ENCODE measurements around the gene ORM1. TPM values are rescaled to one million over a fixed set of nuclear protein-coding genes. Genes with fewer than 3 reads are reported as not detected.

Gene ORM1
- total and polyA plus RNA-seq, 12 donors, result 2.9 to 26.0 (median 5.1) TPM; not detected in 1

DNA sequence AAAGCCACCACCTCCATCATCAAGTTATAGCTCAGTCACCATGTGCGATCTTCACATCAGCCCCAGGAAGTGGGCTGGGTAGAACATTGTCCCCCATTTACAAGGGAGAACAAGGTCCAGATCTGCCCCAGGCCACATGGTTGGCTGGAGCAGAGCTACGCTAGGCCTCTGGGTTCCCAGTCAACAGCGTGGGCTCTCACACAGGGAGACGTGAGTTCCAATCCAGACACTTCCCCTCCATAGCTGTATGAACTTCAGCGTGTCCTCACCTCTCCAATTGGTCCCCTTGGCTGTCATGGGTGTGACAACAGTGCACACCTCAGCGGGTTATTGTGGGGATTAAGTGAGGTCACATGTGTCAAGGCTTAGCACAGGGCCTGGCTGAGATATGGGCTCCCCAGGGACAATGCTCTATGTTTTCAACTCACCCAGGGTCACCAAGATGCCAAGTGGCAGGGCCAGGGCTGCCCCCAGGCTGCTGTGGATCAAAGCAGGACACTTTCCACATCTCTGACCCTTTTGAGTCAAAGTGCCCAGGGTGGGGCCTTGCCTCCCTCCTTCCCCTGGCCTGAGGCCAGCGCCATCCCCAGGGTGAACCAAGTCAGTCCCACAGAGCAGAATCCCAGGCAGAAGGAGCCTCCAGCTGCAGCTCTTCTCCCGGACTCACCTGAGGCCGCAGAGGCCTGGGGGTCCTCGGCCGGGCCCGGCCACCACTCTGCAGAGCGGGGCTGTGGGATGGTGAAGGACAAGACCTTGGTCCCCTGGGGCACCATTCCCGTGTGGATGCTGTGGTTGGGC is 45.1 kb downstream of the ORM1 start:
- H3K4me3 ChIP-seq, result no peak overlapping the region
- peak overlapping the region in 1 of 5 donors; percentile 57 for H3K27ac ChIP-seq
- intact Hi-C loops (cut with DNase I), result no loop called here
- H3K36me3 ChIP-seq (replicated peaks in 1 of 2), result peaks cover 0 to 39% of the 10 kb centered on the region in 2 donors
- WGBS, 4 donors, result 82 to 93% (median 86%) methylated on average over 6 to 14 of the region's 14 CpGs
- H3K4me1 ChIP-seq (replicated peaks in 1 of 2), result peaks cover 0 to 30% of the 10 kb centered on the region in 2 donors
- H3K9me3 ChIP-seq (replicated peaks in 1 of 3), result no peaks in the 10 kb centered on the region
- DNase-seq, result peak in 1 of 7 donors; percentile 5
- no peaks in the 10 kb centered on the region for H3K27me3 ChIP-seq
- TF ChIP-seq, protein P1, sequence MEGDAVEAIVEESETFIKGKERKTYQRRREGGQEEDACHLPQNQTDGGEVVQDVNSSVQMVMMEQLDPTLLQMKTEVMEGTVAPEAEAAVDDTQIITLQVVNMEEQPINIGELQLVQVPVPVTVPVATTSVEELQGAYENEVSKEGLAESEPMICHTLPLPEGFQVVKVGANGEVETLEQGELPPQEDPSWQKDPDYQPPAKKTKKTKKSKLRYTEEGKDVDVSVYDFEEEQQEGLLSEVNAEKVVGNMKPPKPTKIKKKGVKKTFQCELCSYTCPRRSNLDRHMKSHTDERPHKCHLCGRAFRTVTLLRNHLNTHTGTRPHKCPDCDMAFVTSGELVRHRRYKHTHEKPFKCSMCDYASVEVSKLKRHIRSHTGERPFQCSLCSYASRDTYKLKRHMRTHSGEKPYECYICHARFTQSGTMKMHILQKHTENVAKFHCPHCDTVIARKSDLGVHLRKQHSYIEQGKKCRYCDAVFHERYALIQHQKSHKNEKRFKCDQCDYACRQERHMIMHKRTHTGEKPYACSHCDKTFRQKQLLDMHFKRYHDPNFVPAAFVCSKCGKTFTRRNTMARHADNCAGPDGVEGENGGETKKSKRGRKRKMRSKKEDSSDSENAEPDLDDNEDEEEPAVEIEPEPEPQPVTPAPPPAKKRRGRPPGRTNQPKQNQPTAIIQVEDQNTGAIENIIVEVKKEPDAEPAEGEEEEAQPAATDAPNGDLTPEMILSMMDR (IDR thresholded peaks at IDR 0.05), result no peak
- no peak for TF ChIP-seq POLR2A (IDR thresholded peaks at IDR 0.05)

DNA sequence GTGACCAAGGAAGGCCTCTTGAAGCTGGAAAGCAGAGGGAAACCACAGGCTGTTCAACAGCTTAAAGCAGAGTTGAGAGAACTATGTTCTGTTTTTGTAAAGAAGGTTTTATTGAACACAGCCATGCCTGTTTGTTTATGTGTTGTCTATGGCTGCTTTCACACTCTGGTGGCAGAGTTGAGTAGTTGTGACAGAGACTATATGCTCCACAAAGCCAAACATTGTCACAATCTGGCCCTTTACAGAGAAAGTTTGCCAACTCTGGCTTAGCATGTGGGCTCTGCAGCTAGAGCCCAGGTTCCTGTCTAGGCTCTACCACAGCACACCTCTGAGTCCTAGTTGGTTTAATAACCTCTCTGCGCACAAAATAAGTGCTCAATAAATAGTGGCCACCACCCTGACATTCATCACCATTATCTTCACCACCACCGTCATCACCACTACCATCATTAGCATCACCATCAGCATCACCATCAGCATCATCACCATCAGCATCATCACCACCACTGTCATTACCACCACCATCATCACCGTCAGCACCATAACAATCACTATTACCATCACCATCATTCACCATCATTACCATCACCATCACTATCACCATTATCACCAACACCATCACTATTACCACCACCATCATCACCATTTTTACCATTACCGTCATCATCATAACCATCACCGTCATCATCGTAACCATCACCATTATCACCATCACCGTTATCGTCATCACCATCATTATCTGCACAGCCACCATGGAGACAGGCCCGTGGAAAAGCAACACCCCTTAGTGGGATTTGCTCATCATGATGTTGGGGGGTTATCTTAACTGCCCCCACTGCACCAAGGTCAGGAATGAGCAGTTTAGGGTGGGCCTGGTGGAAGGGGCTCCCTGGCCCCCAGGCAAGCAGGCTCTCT is 46.6 kb downstream of the ORM1 start:
- H3K36me3 ChIP-seq (replicated peaks in 1 of 2), result peaks cover 0 to 35% of the 10 kb centered on the region in 2 donors
- intact Hi-C loops (cut with DNase I), result no loop called here
- H3K4me1 ChIP-seq (replicated peaks in 1 of 2), result peaks cover 0 to 21% of the 10 kb centered on the region in 2 donors
- TF ChIP-seq POLR2A (IDR thresholded peaks at IDR 0.05), result no peak
- TF ChIP-seq, protein P1 (IDR thresholded peaks at IDR 0.05), result no peak
- peak overlapping the region in 1 of 5 donors; percentile 13 for H3K27ac ChIP-seq
- H3K9me3 ChIP-seq (replicated peaks in 1 of 3), result no peaks in the 10 kb centered on the region
- peak in 1 of 7 donors; percentile 2 for DNase-seq
- WGBS, 4 donors, result 95 to 97% (median 96%) methylated on average over 9 of the region's 9 CpGs
- H3K4me3 ChIP-seq, result no peak overlapping the region
- H3K27me3 ChIP-seq, result no peaks in the 10 kb centered on the region

DNA sequence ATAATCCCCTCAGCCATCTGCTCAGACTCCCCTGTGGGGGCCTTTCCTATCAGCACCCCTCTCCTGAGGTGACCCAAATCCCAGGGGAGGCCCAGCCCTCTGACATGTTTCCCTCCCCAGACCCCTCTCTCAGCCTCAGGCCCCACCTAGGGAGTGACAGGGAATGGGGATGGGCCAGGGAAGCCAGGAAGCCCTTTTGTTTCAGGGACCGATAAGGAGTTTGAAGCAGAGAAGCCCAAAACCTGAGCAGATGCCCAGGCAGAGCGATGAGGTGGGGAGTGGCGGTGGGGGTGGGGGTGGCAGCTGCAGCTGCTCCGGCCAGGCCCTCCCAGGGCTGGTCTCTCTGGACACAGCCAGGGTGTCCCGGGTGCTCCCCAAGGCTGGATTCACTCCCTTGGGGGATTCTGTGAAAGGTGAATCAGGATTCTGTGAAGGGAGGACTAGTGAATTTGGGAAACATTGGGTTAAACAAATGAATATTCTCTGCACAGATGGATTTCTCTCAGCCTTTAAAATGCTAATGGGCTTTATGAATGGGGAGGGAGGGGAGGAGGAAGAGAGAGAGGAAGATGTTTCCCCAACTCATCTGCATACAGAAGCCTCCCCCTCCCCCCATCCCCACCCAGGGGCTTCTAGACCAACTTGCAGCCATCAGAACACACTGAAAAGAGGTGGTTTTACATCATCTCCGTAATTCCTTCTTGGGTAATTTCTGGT is 47.5 kb downstream of the ORM1 start:
- peak in 1 of 7 donors; percentile 4 for DNase-seq
- no peaks in the 10 kb centered on the region for H3K9me3 ChIP-seq (replicated peaks in 1 of 3)
- 75 to 81% (median 77%) methylated on average over 5 to 6 of the region's 6 CpGs for WGBS, 4 donors
- H3K36me3 ChIP-seq (replicated peaks in 1 of 2), result peaks cover 0 to 27% of the 10 kb centered on the region in 2 donors
- H3K27me3 ChIP-seq, result no peaks in the 10 kb centered on the region
- intact Hi-C loops (cut with DNase I), result no loop called here
- TF ChIP-seq, protein P1 (IDR thresholded peaks at IDR 0.05), result no peak
- no peak for TF ChIP-seq POLR2A (IDR thresholded peaks at IDR 0.05)
- no peak overlapping the region for H3K4me3 ChIP-seq
- H3K27ac ChIP-seq, result peak overlapping the region in 1 of 5 donors; percentile 13
- H3K4me1 ChIP-seq (replicated peaks in 1 of 2), result peaks cover 0 to 17% of the 10 kb centered on the region in 2 donors

Measured in adrenal gland (tissue), 12 donors.